WTC11 (cell line): ENCODE results near the gene IP6K2.

Experiments used
- ATF1 ChIP-seq: sonication (generic); formaldehyde crosslinking; IDR thresholded peaks from 2 replicates; pipeline ENCODE4 v1.8.1; 2023; ENCODE audit warnings: mild to moderate bottlenecking, moderate library complexity, missing genetic modification reagents
- ATF2 ChIP-seq: sonication (generic); formaldehyde crosslinking; IDR thresholded peaks from 2 replicates; pipeline ENCODE4 v1.8.1; 2022; ENCODE audit warnings: low read depth, missing genetic modification reagents, borderline replicate concordance
- ATF6 ChIP-seq: sonication (generic); formaldehyde crosslinking; IDR thresholded peaks from 2 replicates; pipeline ENCODE4 v1.8.1; 2023; ENCODE audit warnings: mild to moderate bottlenecking, missing genetic modification reagents
- CREB1 ChIP-seq: sonication (generic); formaldehyde crosslinking; IDR thresholded peaks from 2 replicates; pipeline ENCODE4 v1.8.0; 2023; ENCODE audit warnings: mild to moderate bottlenecking, missing genetic modification reagents
- CTCF ChIP-seq: fragments of 200-600 bp; IDR thresholded peaks from 2 replicates; pipeline ENCODE4 v1.8.0; 2022; ENCODE audit warnings: antibody characterized with exemption
- MXD4 ChIP-seq: fragments of 250-450 bp; sonication (Bioruptor Pico); IDR thresholded peaks from 2 replicates; pipeline ENCODE4 v1.8.0; 2021; ENCODE audit warnings: mild to moderate bottlenecking, moderate library complexity, borderline replicate concordance
- NR2C2 ChIP-seq: sonication (generic); formaldehyde crosslinking; IDR thresholded peaks from 2 replicates; pipeline ENCODE4 v1.8.0; 2022; ENCODE audit warnings: mild to moderate bottlenecking, missing genetic modification reagents
- SMAD4 ChIP-seq: sonication (generic); formaldehyde crosslinking; IDR thresholded peaks from 2 replicates; pipeline ENCODE4 v1.8.0; 2022; ENCODE audit warnings: mild to moderate bottlenecking, missing genetic modification reagents
- USF1 ChIP-seq: sonication (generic); formaldehyde crosslinking; IDR thresholded peaks from 2 replicates; pipeline ENCODE4 v1.8.0; 2022; ENCODE audit warnings: mild to moderate bottlenecking, missing genetic modification reagents

- TF ChIP-seq CTCF (no peak), ATF6 (no peak), ATF2 (no peak), SMAD4 (CRISPR knock-in tag) (no peak), MXD4 (no peak), ATF1 (CRISPR knock-in tag) (no peak), CREB1 (CRISPR knock-in tag) (no peak), USF1 (no peak), NR2C2 (CRISPR knock-in tag) (no peak)
These were observed 33.0 kb downstream of the IP6K2 start for GRCh38 chr3:48684054-48684349.
